ENCODE results near the gene CDC73. TPM values are rescaled to one million over a fixed set of nuclear protein-coding genes. Genes with fewer than 3 reads are reported as not detected.

The CDC73 gene
- total RNA-seq, 1 experiment from 2014 or later, result 63.2 TPM

GRCh38 chr1:193118194-193118593, 3.6 kb upstream of the CDC73 start (continued):
- TF ChIP-seq REST (IDR thresholded peaks at IDR 0.05; ENCODE audit: low read depth), result no peak
- no peak for TF ChIP-seq YY1 (IDR thresholded peaks at IDR 0.05; ENCODE audit: extremely low read depth, insufficient replicate concordance, low read depth, low read length)

- Histone ChIP-seq H3K4me1 (ENCODE audit: control insufficient read depth in 1 of 2, insufficient read depth in 2 of 2, low read length in 2 of 2) (peaks cover 16 to 35% of the 10 kb centered on the region in 2 experiments), H3K36me3 (ENCODE audit: control insufficient read depth in 1 of 2, insufficient read depth in 2 of 2, low read length in 2 of 2) (no peaks in the 10 kb centered on the region), H3K27ac (ENCODE audit: low read depth, low read length) (no peak overlapping the region), H2AFZ (ENCODE audit: low read depth, low read length, poor library complexity, severe bottlenecking) (no peak overlapping the region), H3K79me2 (ENCODE audit: insufficient read depth, low read length) (peaks cover 20% of the 10 kb centered on the region), H4K20me1 (ENCODE audit: insufficient read depth) (no peaks in the 10 kb centered on the region), H3K4me3 (replicated peaks in 1 of 2; ENCODE audit: low read depth in 1 of 2, low read length in 2 of 2) (no peak overlapping the region), H3K9ac (ENCODE audit: low read length) (no peak overlapping the region), H3K9me3 (ENCODE audit: control insufficient read depth in 1 of 2, insufficient read depth in 1 of 2, low read depth in 1 of 2, low read length in 2 of 2) (no peaks in the 10 kb centered on the region), H3K27me3 (ENCODE audit: insufficient read depth, low read length) (no peaks in the 10 kb centered on the region), H3K4me2 (ENCODE audit: low read length) (no peak overlapping the region), H3K9me2 (ENCODE audit: insufficient read depth) (no peaks in the 10 kb centered on the region)
- RAD21 ChIA-PET (ENCODE audit: low non-redundant PET in 1 of 2, low total read pairs in 2 of 2, uncharacterized antibody in 2 of 2, unreplicated experiment in 2 of 2), result no interaction called here
- DNase-seq (ENCODE audit: low read depth, low spot score) (no peak), ATAC-seq (no peak)
- no TSS peak for BruUV-seq (replicated peaks)
- intact Hi-C loops (cut with micrococcal nuclease), result no loop called here
- POLR2A ChIA-PET, result interaction anchor here (1.7 to 1.9 kb wide), 2 partner anchors 14 to 60 kb away, joined by 5 read pairs; partner anchors contain the start of genes GLRX2, RO60 and UCHL5
- CTCF ChIA-PET, result no interaction called here
- TF ChIP-seq REST (IDR thresholded peaks at IDR 0.05; ENCODE audit: low read depth) (no peak), SP1 (IDR thresholded peaks at IDR 0.05; ENCODE audit: low read depth) (no peak), ATF3 (IDR thresholded peaks at IDR 0.05) (no peak), MAX (IDR thresholded peaks at IDR 0.05) (no peak), YY1 (IDR thresholded peaks at IDR 0.05; ENCODE audit: extremely low read depth, insufficient replicate concordance, low read depth, low read length) (no peak), FOSL1 (IDR thresholded peaks at IDR 0.05; ENCODE audit: low read depth) (no peak), EGR1 (IDR thresholded peaks at IDR 0.05; ENCODE audit: low read depth) (no peak), SIN3A (IDR thresholded peaks at IDR 0.05; ENCODE audit: low read depth) (no peak), CBX3 (IDR thresholded peaks at IDR 0.05; ENCODE audit: low read depth) (no peak), ZFX (IDR thresholded peaks at IDR 0.05) (no peak), JUND (IDR thresholded peaks at IDR 0.05) (no peak), ZNF274 (IDR thresholded peaks at IDR 0.05; ENCODE audit: low read depth, low read length) (no peak), EZH2phosphoT487 (IDR thresholded peaks at IDR 0.05; ENCODE audit: borderline replicate concordance) (no peak), ELF1 (IDR thresholded peaks at IDR 0.05; ENCODE audit: borderline replicate concordance, low read depth) (no peak), POLR2AphosphoS5 (IDR thresholded peaks at IDR 0.05; ENCODE audit: low read depth, low read length) (no peak)
These were observed 2.8 kb upstream of the CDC73 start for GRCh38 chr1:193118803-193119730.

Measured in HCT116 (cell line).